B cell (primary cell): ENCODE data around the gene SEC63. TPM values are rescaled to one million over a fixed set of nuclear protein-coding genes. Genes with fewer than 3 reads are reported as not detected.

Experiments used
- ATAC-seq: fragments of 200-7000 bp; cut with Tn5 transposase; one replicate; pipeline ENCODE4 v1.10.0; 2021; ENCODE audit warnings: low read depth, mild to moderate bottlenecking, moderate number of reproducible peaks, moderate library complexity
- CTCF ChIA-PET: fragments of 350-600 bp; sonication (Branson Sonifier 250); formaldehyde crosslinking; loops from one replicate; lab custom pipeline; 2021; ENCODE audit warnings: antibody characterized with exemption, inconsistent platforms; lab: Charles Lee
- POLR2A ChIA-PET: fragments of 350-600 bp; sonication (Branson Sonifier 250); formaldehyde crosslinking; loops from one replicate; lab custom pipeline; 2021; ENCODE audit warnings: antibody characterized with exemption; lab: Charles Lee
- DNase-seq: peaks from one replicate; pipeline ENCODE4 v3.0.0; 2013
- H2AFZ ChIP-seq: 2 replicates; pipeline ENCODE4 v1.6.1; 2012; ENCODE audit warnings: mild to moderate bottlenecking, low read depth, low read length; ENCODE audit not compliant: insufficient read depth, poor library complexity, severe bottlenecking
- H3K27ac ChIP-seq, 2 donors: 1 replicate in 1 of 2; 2 replicates in 1 of 2; pipeline ENCODE4 v1.5.1; 2012 to 2013; ENCODE audit warnings: low read length in 2 of 2, mild to moderate bottlenecking in 2 of 2, moderate library complexity in 1 of 2
- H3K27me3 ChIP-seq, 4 experiments: fragments of 200-600 bp in 1 of 4; sonication (generic) in 1 of 4; replicated peaks in 1 of 4; 1 replicate in 2 of 4; 2 replicates in 2 of 4; pipeline versions ENCODE4 v1.6.1 to v1.7.0; 2013 to 2016; ENCODE audit warnings: low read length in 3 of 4, mild to moderate bottlenecking in 2 of 4, mixed read lengths in 1 of 4, moderate library complexity in 1 of 4; ENCODE audit not compliant: insufficient read depth in 4 of 4, control insufficient read depth in 3 of 4; ENCODE audit errors: control extremely low read depth in 1 of 4
- H3K36me3 ChIP-seq, 2 experiments: replicated peaks in 1 of 2; 1 replicate in 1 of 2; 2 replicates in 1 of 2; pipeline versions ENCODE4 v1.6.1 to v1.7.1; 2013; ENCODE audit warnings: low read length in 1 of 2; ENCODE audit not compliant: insufficient read depth in 2 of 2, control insufficient read depth in 1 of 2; ENCODE audit errors: control extremely low read depth in 1 of 2, extremely low read depth in 1 of 2
- H3K4me1 ChIP-seq, 2 donors: fragments of 200-600 bp in 1 of 2; sonication (generic) in 1 of 2; 1 replicate in 1 of 2; 2 replicates in 1 of 2; pipeline versions ENCODE4 v1.5.1 to v1.6.1; 2013 to 2017; ENCODE audit warnings: low read length in 2 of 2; ENCODE audit not compliant: control insufficient read depth in 2 of 2, insufficient read depth in 2 of 2
- H3K4me2 ChIP-seq: replicated peaks from 2 replicates; pipeline ENCODE3; 2012; ENCODE audit warnings: mild to moderate bottlenecking, low read depth, low read length; ENCODE audit not compliant: poor library complexity, severe bottlenecking
- H3K4me3 ChIP-seq, 5 experiments: fragments of 200-600 bp in 1 of 5; sonication (generic) in 1 of 5; 1 replicate in 3 of 5; 2 replicates in 2 of 5; pipeline versions ENCODE4 v1.5.1 to v1.7.0; 2011 to 2016; ENCODE audit warnings: low read length in 4 of 5, mild to moderate bottlenecking in 4 of 5, low read depth in 2 of 5, control low read depth in 1 of 5, moderate library complexity in 1 of 5; ENCODE audit not compliant: insufficient read depth in 1 of 5; ENCODE audit errors: control extremely low read depth in 1 of 5, extremely low read depth in 1 of 5
- H3K79me2 ChIP-seq: fragments of 200-600 bp; sonication (generic); one replicate; pipeline ENCODE4 v1.6.0; 2016; ENCODE audit warnings: low read length; ENCODE audit not compliant: control insufficient read depth, insufficient read depth
- H3K9ac ChIP-seq: fragments of 200-600 bp; sonication (generic); 2 replicates; pipeline ENCODE4 v1.6.1; 2017; ENCODE audit warnings: mild to moderate bottlenecking, low read length, moderate library complexity
- H3K9me3 ChIP-seq, 3 donors: one replicate each; pipeline versions ENCODE4 v1.6.1 to v1.7.1; 2013; ENCODE audit warnings: low read length in 2 of 3; ENCODE audit not compliant: control insufficient read depth in 2 of 3, insufficient read depth in 1 of 3; ENCODE audit errors: control extremely low read depth in 1 of 3
- H4K20me1 ChIP-seq: 2 replicates; pipeline ENCODE4 v1.6.0; 2012; ENCODE audit warnings: mild to moderate bottlenecking, low read length; ENCODE audit not compliant: insufficient read depth, control insufficient read depth, poor library complexity, severe bottlenecking
- H3K27ac Mint-ChIP-seq: one replicate; pipeline ENCODE4 v1.8.0; 2021; ENCODE audit warnings: mixed read lengths
- H3K27me3 Mint-ChIP-seq: one replicate; pipeline ENCODE4 v1.8.0; 2021; ENCODE audit warnings: mixed read lengths
- H3K4me1 Mint-ChIP-seq: one replicate; pipeline ENCODE4 v1.8.0; 2021; ENCODE audit warnings: mixed read lengths
- H3K4me3 Mint-ChIP-seq: one replicate; pipeline ENCODE4 v1.8.0; 2021; ENCODE audit warnings: mixed read lengths
- H3K9me3 Mint-ChIP-seq: one replicate; pipeline ENCODE4 v1.8.0; 2022; ENCODE audit warnings: mixed read lengths; ENCODE audit not compliant: insufficient read depth
- EZH2 ChIP-seq: IDR thresholded peaks from 2 replicates; pipeline ENCODE4 v1.6.1; 2012; ENCODE audit warnings: borderline replicate concordance, low read depth, mild to moderate bottlenecking, moderate library complexity, low read length; ENCODE audit not compliant: insufficient read depth, poor library complexity, severe bottlenecking
- WGBS: methylation state at CpG from one replicate; pipeline ENCODE4 v1.1.5; 2013; ENCODE audit warnings: missing lambda C conversion rate; ENCODE audit not compliant: insufficient coverage; 5-methylcytosine and 5-hydroxymethylcytosine counted together
- intact Hi-C: fragments of 100-400 bp; cut with micrococcal nuclease; formaldehyde crosslinking; loops from one replicate; pipeline ENCODE4 v1.10.0; 2022
- polyA plus RNA-seq: library from polyadenylated mRNA; depleted of rRNA; stranded (reverse); fragments of >200 nt; gene quantifications from 2 replicates; pipeline ENCODE4 v1.2.3, GENCODE V29; 2012
- total RNA-seq, 2 donors: library from RNA; stranded (reverse); fragments of 120-200 nt in 1 of 2; gene quantifications; 1 replicate in 1 of 2; 2 replicates in 1 of 2; pipeline versions ENCODE4 v1.2.3 to v1.2.4, GENCODE V29; 2013 to 2022
- TF ChIP-seq, protein P1 (sequence below): fragments of 200-600 bp; IDR thresholded peaks from one replicate; pipeline ENCODE4 v1.8.0; 2022; ENCODE audit warnings: antibody characterized with exemption, mild to moderate bottlenecking

Gene SEC63
- total and polyA plus RNA-seq, 2 donors (not counting 1 experiment from before 2014, with no cell fraction given): 12.5 to 79.5 TPM

DNA sequence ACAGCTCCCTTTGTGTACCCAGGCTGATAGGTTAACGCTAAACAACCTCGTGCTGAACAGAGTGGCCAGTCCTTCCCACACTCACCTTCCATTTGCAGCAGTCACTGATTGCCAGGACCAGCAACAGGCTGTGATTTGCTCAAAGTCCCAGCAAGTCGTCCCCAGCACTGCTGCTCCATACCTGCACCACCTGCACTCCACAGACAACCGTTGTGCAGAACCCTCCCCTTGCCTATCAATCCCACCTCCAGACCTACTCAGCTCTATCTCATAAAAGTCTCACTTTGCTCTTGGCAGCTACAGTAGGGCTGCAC is 90.7 kb downstream of the SEC63 start:
- Mint-ChIP-seq H3K27me3 (peaks cover 3% of the 10 kb centered on the region), H3K4me1 (peaks cover 43% of the 10 kb centered on the region), H3K4me3 (no peak overlapping the region), H3K27ac (no peak overlapping the region), H3K9me3 (no peaks in the 10 kb centered on the region)
- ChIA-PET POLR2A (no interaction called here), CTCF (interaction anchor here (0.6 to 3.4 kb wide), 17 partner anchors 10 to 655 kb away, joined by 3 to 28 read pairs (median 5); partner anchors contain the start of genes SCML4 and SEC63)
- whole genome bisulfite sequencing: 37% methylated on average over 4 of the region's 4 CpGs
- Histone ChIP-seq H3K27ac (no peak overlapping the region), H3K4me1 (peaks cover 28 to 30% of the 10 kb centered on the region in 2 donors), H2AFZ (peak overlapping the region; percentile 5), H3K9me3 (no peaks in the 10 kb centered on the region), H3K4me2 (peak overlapping the region; percentile 57), H3K27me3 (no peaks in the 10 kb centered on the region), H3K36me3 (peaks cover 7 to 8% of the 10 kb centered on the region in 2 experiments), H3K9ac (no peak overlapping the region), H3K79me2 (no peaks in the 10 kb centered on the region), H4K20me1 (no peaks in the 10 kb centered on the region), H3K4me3 (no peak overlapping the region)
- ATAC-seq (no peak), DNase-seq (no peak)
- TF ChIP-seq, protein P1, sequence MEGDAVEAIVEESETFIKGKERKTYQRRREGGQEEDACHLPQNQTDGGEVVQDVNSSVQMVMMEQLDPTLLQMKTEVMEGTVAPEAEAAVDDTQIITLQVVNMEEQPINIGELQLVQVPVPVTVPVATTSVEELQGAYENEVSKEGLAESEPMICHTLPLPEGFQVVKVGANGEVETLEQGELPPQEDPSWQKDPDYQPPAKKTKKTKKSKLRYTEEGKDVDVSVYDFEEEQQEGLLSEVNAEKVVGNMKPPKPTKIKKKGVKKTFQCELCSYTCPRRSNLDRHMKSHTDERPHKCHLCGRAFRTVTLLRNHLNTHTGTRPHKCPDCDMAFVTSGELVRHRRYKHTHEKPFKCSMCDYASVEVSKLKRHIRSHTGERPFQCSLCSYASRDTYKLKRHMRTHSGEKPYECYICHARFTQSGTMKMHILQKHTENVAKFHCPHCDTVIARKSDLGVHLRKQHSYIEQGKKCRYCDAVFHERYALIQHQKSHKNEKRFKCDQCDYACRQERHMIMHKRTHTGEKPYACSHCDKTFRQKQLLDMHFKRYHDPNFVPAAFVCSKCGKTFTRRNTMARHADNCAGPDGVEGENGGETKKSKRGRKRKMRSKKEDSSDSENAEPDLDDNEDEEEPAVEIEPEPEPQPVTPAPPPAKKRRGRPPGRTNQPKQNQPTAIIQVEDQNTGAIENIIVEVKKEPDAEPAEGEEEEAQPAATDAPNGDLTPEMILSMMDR: peak; percentile 50
- no peak for TF ChIP-seq EZH2
- intact Hi-C loops: loop anchor here (2.0 kb wide), 1 partner anchor 28 kb away; no protein-coding TSS in a partner anchor

DNA sequence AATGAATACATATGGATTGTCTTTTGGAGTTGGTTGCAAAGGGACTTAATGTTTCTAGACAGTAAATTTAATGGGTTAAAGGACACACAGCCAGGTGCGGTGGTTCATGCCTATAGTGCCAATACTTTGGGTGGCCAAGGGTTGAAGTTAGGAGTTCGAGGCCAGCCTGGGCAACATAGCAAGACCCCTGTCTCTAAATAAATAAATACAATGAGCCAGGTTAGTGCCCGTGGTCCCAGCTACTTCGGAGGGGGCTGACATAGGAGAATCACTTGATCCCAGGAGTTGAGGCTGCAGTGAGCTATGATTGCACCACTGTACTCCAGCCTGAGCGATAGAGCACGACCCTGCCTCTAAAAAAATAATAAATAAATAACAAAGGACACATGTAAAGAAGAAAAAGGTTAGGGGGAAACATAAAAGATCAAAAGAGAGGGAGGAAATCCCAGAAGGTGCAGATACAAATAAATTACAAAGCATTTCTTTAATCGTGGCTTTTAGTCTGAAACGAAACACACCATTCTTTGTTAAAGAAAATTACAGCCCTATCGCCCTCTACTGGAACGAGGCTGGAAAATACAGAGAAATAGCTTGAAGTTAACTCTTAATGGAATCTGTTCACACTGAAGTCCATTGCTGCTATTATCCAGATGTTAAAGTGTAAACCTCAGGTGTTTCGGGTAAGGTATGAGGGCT is 91.3 kb downstream of the SEC63 start:
- no peaks in the 10 kb centered on the region for H3K27me3 ChIP-seq
- DNase-seq (peak; percentile 62), ATAC-seq (peak; percentile 24)
- TF ChIP-seq, protein P1: peak; percentile 80
- TF ChIP-seq EZH2: no peak
- no peak overlapping the region for H3K27ac Mint-ChIP-seq
- peaks cover 3% of the 10 kb centered on the region for H3K27me3 Mint-ChIP-seq
- H3K79me2 ChIP-seq: no peaks in the 10 kb centered on the region
- no peaks in the 10 kb centered on the region for H3K9me3 ChIP-seq
- POLR2A ChIA-PET: no interaction called here
- peak overlapping the region in 3 of 5 experiments; percentile 22 to 37 (median 30) for H3K4me3 ChIP-seq
- H4K20me1 ChIP-seq: no peaks in the 10 kb centered on the region
- peak overlapping the region; percentile 39 for H3K4me3 Mint-ChIP-seq
- H2AFZ ChIP-seq: peak overlapping the region; percentile 5
- peaks cover 28 to 30% of the 10 kb centered on the region in 2 donors for H3K4me1 ChIP-seq
- H3K9me3 Mint-ChIP-seq: no peaks in the 10 kb centered on the region
- peaks cover 43% of the 10 kb centered on the region for H3K4me1 Mint-ChIP-seq
- CTCF ChIA-PET: interaction anchor here (0.6 to 3.4 kb wide), 18 partner anchors 10 to 655 kb away, joined by 3 to 28 read pairs (median 5); partner anchors contain the start of genes SCML4 and SEC63
- peak overlapping the region; percentile 17 for H3K9ac ChIP-seq
- intact Hi-C loops: loop anchor here (2.0 kb wide), 1 partner anchor 28 kb away; no protein-coding TSS in a partner anchor
- peak overlapping the region; percentile 57 for H3K4me2 ChIP-seq
- peaks cover 4 to 8% of the 10 kb centered on the region in 2 experiments for H3K36me3 ChIP-seq
- H3K27ac ChIP-seq: no peak overlapping the region
- 33% methylated on average over 3 of the region's 11 CpGs for WGBS
